HG02970 (cell line): ENCODE results near the gene NRN1.

ENCODE experiments used
- ATAC-seq: cut with Tn5 transposase; IDR thresholded peaks from one replicate; pipeline ENCODE4 v1.9.1; 2021; ENCODE audit warnings: mild to moderate bottlenecking, moderate library complexity, moderate number of reproducible peaks; ENCODE audit not compliant: unreplicated experiment, low FRiP score

Gene NRN1

DNA sequence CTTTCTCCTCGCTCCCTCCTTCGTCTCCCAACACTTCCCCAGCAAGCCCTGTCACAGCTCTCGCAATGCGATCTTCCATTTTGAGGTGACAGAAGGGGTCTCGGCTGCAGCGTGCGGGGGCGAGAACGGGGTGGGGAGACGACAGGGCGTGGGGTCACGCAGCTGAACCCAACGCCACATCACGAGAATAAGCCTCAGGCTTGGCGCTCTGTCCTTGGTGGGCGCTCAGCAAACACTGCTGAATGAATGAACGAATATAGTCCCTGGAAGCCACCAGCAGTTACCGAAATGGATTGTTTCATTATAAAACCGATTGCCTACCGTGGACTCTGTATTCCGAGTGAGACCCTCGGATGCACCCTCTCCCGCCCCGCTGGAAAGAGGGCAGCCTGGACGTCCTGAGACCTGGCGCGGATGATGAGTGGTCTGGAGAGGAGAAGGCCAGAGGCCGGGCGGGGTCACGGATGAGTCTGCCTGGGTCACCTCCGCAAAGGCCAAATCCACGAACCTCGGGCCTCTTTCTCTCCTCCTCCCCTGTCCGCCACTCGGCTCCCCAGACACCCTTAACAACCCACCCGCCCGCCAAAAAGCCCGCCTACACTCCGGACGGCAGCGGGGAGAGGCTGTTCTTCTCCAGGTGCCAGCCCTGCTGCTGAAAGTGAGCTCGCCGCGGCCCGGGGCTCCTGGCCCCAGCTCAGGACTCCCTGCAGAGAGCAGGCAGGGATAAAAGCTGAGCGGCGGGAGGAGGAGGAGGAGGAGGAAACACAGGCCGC is 3.7 kb downstream of the NRN1 start:
- no peak for ATAC-seq

DNA sequence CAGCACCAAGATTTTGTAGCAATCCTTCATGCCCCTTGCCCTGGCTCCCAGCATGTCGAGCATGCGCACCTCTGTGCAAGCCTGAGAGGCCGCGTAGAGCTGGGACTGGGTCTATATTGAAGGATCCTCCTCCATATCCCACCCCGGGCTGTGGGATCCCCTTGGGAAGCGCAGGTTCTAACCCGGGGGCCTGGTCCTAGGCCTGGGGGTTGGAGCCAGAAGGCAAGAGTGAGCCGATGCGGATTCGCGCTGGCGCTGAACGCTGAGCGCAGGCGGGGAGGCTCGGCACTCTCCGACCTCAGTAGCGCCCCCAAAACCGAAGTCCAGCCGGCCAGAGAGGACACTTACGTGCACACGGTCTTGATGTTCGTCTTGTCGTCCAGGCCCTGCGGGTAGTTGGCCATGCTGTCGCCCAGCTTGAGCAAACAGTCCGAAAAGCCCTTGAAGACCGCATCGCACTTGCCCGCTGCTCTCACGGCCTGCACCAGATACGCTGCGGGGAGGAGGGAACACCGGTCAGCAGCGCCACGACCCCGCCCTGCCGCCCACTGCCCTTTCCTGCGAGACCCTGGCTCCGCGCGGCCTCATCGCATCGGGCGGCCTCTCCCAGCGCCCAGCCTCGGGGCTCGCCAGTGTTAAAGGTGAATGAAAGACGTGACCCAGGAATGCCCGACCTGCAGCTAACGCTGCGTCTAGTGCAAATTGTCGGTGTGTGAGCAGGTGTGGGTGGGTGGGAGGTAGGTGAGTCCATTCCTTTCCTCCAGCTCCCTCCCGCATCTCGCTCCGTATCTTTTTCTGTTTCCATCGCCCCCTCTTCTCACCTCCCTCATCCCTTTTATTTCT is 4.5 kb downstream of the NRN1 start:
- no peak for ATAC-seq

DNA sequence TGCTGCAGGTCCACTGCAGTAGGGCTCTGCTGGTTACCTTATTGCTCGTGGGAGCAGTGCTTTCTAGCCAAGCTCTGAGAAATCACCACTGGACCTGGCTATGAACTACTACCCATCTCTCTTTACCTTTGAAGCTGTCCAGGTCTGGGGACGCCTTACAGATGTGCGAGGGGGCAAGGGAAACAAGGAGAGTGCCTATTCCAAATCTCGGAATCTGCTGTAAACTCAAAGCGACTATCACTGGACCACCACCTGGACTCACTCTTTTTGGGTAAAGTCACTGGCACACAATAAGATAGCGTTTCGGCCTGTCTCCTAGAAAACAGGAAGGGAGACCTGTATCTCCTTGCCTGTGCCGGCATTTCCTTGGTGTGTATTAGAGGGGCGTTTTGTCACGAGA is 5.3 kb downstream of the NRN1 start:
- ATAC-seq, result no peak

DNA sequence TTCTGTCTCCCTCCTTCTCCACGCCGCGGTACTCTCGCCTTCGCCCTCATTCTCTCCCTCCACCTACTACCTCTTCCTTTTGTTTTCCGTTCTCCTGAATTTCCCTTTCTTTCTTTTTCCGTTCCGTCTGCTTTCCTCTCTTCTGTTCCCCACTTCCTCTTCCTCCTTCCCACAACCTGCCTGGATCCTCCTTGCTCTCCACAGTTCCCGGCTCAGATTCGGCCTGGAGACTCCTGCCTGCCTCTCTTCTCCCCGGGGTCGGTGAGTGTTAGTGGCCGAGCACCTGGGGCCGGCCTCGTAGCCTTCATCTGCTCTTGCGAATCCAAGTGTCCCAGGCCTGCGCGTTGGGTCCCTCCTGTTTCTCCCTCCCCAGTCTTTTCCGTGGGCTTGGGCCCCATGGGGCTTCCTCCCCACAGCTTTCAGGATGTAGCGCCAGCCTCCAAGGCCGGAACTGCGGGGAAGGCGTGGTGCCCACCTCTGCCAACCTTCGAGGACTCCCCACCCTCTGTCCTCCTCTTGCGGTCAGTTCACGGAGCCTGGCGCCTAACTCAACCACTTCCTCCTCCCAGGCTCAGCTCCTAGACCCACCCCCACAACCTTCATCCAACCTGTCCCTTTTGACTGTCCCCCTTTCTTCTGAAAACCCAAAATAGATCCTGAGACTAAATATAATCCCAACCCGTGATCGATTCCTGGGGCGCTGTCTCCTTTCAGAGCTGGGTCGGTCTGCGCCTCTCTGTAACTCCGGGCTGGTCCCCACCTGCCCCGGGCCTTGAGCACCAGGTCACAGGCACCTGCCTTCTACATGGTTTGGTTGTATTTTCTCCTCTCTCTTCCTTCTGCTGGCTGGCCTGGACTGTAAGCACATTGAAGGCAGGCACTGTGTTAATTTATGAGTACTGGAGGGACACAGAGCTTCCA is 6.8 kb downstream of the NRN1 start:
- no peak for ATAC-seq

DNA sequence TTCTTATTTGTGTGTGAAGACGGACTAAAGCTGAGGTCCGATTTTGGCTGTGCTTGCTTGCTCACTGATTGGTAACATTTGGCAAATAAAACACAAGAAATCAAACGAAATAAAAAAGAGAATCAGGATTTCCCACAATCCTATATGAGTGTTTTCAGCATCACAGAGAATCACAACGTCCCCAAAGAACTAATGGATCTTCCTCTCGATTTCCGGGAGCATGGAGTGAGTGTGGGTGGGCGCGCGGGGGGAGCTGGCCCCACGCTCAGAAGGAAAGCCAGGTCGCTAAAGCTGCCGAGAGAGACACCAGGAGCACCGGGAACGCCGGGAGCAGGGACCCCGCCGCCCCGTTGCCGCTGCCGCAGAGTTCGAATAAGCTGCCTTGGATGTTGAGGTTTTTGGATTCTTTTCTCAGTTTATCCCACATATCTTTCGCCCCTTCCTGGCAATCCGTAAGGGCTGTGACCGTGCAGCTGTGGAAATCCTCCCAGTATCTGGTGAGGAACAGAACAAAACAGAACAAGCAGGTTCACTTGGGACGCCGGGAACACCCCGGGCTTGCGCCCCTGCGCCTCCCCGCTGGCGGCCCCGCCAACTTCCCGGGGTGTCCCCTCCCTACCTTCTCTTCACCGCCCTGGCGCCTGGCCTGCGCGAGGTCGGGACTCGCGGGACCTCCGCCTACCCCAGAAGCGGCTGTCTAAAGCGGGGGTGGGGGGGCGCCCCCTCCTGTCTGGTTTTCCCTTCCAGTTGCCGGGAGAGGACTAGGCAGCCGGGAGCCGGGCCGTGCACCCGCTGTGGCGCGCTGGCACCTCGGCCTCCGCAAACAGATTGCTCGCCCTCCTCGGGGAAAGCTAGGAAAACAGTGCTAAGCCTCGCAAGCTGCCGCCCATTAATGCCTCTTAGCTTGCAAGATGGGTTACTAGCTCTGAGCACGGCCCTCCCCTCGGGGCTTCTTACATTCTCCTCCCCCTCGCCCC is 7.7 kb downstream of the NRN1 start:
- ATAC-seq, result no peak

DNA sequence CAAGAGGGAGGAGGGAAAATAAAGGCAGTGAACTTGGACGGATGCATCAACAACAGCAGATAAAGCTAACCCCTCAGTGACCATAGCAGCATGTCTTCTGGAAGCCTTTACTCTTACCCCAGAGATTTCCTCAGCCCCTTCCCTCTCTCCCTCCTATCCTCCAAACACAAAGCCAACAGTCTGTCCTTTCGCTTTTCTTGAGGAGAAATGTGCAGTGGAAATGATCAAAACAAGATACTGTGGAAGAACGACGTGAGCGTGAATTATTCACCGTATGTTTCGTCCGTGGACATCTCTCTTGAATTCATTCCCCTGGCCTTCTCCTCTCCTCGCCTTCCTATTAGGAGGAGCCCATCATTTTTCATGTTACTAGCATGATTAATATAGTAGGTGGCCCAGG is 8.5 kb downstream of the NRN1 start:
- ATAC-seq, result no peak

DNA sequence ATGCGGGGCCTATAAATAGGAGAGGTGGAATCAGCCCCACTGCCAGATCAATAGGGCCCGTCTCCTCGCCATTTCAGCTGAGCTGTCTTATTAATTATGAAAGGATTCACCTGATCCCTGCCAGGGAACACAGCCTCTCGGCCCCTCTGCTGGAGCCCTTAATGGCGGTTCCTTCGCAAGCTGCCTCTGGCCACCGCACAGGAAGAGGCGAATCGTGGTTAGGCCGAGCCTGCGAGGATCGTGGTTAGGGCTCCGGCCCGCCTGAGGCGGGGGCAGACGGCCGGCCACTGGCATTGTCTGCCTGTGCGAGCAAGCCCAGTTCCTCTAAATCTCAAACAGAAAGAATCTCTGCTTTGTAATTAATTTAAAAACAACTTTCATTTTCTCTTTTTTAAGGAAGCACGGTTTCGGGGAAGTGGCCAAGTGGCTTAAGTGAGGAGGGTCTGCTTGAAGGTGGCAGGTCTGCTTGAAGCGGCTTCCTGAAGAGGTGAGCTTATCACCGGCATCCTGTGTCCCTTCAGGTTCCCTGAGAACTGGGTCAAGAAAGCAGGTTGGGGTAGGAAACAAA is 9.2 kb downstream of the NRN1 start:
- ATAC-seq, result no peak

DNA sequence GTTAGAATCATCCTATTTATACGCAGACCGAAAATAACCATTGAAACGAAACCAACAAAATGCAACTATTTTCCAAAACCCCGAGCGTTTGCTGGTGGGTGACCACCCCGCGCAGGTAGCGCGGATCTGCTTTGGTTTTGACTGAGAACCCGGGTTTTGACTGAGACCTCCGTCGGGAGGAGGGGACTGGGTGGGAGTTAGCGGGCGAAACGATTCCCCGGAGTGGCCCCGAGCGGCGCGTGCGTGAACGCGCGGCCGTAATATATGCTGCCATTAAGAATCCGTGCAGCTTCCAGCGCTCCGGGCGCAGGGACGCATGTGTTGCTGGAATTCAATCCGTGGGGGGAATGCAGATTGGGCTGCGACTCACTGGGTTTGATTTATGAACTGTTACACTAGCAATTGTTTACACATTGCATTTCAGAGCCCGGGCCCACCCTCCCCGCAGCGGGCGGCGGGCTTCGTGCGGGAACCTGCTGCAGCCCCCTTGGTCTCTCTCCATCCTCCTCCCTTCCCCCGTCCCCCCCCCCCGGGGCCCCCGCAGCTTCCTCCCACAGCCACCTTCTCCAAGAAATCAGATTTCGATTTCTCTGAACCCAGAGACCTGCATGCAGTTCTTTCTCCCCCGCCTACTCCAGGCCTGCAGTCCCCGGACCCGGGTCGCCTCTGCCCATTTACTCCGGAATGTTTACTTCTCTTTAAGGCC is 9.9 kb downstream of the NRN1 start:
- ATAC-seq, result no peak

DNA sequence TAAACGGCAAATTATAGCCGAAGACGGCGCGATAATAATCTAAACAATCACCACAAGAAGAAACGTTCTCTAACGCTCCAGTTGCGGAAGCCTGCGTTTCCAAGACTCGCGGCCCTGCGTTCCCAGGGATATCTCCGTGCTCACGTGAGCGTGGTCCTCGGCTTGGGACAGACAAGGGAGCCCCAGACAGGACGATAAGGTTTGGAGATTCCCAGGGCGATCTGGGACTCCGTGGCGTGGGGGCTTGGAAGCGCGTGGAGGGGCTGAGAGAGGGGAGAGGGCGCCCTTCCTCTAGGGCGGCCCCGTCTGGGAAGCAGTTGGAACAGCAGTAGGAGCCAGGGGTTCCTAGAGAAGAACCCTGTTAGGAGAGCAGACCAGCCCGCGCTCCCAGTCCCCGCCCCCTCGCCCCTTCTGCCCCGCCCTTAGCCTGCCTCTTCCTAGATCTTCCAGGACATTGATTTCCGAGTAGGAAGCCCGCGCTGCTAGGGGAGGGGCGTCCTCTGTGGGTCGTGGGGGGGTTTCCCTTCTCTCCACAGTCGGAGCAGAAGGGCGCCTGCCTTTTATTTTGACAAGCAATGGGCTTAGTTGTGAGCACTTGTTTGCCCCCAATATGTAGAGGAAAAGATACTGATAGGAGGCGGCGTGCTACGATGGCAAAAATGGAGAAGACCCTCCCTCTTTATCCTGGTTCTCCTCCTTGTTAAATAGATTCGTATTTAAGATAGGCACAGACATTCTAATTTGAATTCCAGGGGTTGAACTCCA is 10.6 kb downstream of the NRN1 start:
- ATAC-seq, result no peak

DNA sequence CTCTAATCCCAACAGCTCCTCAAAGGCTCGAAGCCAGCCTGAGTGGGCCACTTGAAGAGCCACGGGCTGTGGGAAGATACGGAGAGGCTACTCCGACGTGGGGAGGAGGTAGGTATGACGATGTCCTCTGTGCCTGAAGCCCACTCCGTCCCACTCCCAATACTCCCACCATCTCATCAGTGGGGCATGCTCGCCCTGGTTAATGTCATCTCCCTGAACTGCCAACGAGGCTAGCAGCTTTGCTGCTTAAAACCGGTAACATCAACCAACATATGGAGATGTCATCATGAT is 11.1 kb downstream of the NRN1 start:
- no peak for ATAC-seq

DNA sequence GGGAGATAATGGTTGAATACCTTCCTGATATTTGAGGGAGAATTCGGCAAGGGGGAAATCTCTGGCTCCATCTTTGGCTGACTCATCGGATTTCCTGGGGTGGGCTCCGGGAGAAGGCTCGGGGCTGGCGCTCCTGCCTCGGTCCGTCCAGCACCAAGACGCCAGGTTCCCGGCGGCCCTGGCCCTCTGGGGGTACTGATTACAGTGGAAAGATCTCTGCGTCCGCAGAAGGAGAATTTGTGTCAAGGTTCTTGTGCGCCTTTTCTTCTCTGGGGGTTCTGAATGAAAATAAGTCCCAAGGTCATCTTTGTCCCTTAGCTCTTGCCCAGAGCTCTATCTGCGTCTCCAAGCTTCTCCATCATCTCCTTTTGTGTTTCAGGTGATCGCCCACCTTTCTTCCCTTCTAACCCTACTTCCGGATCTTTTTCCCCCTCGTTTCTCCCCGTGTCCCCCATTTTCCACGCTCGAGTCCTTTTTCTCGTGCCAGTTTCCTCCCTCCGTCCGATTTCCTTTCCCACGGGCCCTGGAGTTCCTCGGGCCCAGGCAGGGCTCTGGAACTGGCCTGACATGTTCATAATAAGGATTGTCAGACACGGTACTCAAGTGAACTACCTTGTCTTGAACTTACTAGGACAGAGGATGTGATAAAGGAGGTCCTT is 11.6 kb downstream of the NRN1 start:
- ATAC-seq, result no peak

DNA sequence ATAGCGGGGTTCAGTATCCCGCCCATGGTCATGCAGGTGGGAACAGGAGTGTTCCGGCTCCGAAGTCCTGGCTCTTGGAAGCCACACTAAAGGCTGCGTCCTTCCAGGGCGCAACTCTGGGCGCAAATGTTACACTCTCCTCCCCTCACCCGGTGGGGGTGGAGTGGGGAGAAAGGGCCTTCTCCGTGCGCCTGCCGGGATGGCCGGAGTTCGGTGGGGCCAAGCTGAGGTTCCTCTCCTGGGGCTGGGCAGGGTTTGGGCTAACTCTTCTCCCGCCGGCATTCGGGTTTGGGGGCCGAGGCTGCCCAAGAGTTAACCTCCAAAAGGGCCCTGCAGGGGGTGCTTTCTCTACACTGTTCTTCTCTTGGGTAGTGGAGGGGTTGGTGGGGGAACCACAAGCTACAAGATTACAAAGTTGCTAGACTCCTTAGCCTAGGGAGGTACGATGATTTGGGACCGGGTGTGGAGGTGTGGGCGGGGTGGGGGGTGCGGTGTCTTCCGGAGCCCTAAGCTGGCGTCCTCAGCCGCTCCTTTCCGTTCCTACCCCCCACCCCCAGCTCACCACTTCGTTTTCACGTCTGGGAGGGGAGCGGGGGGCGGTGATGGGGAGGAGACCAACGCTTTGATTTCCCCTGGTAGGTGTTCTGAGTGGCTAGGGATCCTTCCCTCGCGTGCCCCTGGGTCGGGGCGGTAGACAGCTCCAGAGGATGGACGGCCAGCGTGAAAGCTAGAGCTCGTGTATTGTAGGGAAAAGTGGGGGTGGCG is 12.3 kb downstream of the NRN1 start:
- no peak for ATAC-seq

DNA sequence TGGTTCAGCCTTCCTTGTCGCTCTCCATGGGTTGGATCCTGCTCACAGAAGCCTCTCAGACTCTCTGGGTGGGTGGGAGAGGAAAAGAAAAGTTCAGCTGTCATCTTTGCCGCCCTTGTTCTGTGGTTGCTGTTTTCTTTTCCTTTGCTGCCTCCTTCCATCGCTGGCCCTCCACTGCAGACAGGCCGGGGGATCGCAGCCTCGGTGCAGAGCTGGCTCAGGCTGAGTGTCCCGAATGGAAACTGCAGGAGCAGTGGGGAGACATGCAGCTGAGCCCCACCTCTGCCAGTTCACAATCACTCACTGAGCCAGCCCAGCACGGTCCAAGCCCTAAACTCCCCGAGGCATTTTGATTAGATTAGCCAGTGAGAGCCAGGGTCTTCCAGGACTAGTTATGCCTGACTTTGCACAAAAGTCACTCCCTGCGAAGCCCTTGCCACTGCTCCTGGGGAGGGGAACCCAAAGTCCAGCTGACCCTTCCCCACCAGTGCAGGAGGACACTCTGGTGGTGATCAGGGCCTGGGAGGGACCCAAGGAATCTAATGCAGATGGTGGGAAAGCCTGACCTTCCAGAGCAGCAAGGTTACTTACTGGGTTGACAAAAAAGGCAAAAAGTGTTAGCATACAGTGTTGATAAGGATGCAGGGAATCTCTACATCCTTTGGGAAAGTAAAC is 14.0 kb downstream of the NRN1 start:
- ATAC-seq, result no peak

DNA sequence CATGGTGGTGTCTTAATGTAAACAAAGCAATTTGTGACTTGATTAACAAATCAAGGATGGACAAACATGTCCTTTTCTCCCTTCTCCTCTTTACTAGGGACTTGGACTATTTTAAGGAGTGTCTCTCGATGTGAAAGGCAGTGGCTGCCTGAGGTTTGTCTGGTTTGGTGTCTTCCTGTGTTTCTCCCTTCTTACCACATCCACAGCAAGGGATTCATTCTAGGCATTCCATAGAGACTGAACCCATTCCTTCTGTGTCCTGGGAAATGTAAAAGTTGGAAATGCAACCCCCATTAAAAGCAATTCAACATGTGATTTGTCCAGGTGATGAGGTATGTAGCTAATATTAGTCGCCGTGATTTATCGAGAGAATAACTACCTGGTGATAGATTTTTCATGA is 15.9 kb downstream of the NRN1 start:
- no peak for ATAC-seq

DNA sequence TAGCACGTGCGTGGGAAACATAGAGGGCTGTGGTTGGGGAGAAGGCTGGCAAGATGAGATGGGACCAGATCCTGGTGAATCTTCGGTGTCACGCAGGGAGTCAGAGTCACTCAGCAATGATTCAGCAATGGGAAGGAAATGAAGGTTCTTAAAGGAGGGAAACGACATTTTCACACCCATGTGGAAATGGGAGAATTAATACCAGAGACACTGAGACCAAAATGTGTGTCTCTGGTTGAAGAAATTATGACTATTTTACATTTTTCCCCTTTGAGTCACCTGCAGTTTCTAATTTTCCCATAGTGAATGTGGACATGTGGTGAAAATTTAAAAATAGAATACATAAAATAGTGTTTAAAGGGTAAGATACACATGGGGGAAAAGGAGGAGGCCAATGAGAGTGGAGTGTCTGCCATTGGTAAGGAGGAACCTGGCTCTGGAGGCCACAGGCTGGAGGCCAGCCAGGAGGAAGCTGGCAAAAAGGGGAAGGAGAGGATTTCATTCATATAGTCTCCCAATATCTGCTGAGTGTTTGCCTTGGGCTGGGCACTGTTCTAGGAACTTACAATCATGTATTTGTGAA is 17.5 kb downstream of the NRN1 start:
- ATAC-seq, result no peak

DNA sequence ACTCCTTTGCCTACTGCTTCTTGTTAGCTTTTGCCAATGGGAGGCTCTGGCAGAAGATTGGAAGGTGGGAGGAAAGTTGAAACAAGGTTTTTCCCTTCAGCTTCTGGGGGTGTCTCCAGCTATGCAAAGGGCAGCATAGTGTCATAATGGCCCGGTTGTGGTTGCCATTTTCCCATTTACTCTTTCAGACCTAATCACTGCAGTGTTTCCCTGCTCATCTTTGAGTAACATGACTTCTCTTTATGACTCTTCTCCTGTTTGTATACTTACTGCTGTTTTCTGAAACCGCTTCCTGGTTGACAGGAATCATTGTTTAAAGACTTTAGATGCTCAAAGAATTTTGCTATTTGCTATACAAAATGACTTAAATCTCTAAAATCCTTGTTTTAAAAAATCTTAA is 19.9 kb downstream of the NRN1 start:
- ATAC-seq, result no peak
